HL-60/S4 (cell line): ENCODE results near the gene PRDX2.

Source experiments
- in situ Hi-C: fragments of 300-500 bp; cut with MboI; formaldehyde crosslinking; loops from 2 replicates; pipeline ENCODE4 v1.14.3; 2022; ENCODE audit warnings: low sequenced_read_pairs

Gene PRDX2

GRCh38 chr19:12793290-12794195 lies 8.1 kb downstream of the PRDX2 start:
- in situ Hi-C loops = no loop called here

GRCh38 chr19:12792853-12793289 lies 8.7 kb downstream of the PRDX2 start:
- in situ Hi-C loops = no loop called here

- in situ Hi-C loops = no loop called here
Observed at GRCh38 chr19:12792051-12792852, 9.3 kb downstream of the PRDX2 start.

- in situ Hi-C loops = no loop called here
Observed at GRCh38 chr19:12791345-12792050, 10.1 kb downstream of the PRDX2 start, which contains the start of gene JUNB. Gene JUNB, plus strand, starts transcription at chr19:12791486. Its CDS starts 286 bp downstream, at chr19:12791772.

- in situ Hi-C loops = no loop called here
Observed at GRCh38 chr19:12790628-12791344, 10.8 kb downstream of the PRDX2 start.

GRCh38 chr19:12789904-12790619 lies 11.5 kb downstream of the PRDX2 start:
- in situ Hi-C loops = no loop called here

- in situ Hi-C loops = no loop called here
Observed at GRCh38 chr19:12789098-12789903, 12.3 kb downstream of the PRDX2 start.

- in situ Hi-C loops = no loop called here
Observed at GRCh38 chr19:12788682-12789097, 12.9 kb downstream of the PRDX2 start.

GRCh38 chr19:12788042-12788681 lies 13.4 kb downstream of the PRDX2 start:
- in situ Hi-C loops = no loop called here

- in situ Hi-C loops = no loop called here
Observed at GRCh38 chr19:12787458-12787857, 14.1 kb downstream of the PRDX2 start.

- in situ Hi-C loops = no loop called here
Observed at GRCh38 chr19:12786952-12787351, 14.6 kb downstream of the PRDX2 start.

GRCh38 chr19:12786141-12786870 lies 15.3 kb downstream of the PRDX2 start:
- in situ Hi-C loops = no loop called here

- in situ Hi-C loops = no loop called here
Observed at GRCh38 chr19:12785431-12786031, 16.1 kb downstream of the PRDX2 start.

- in situ Hi-C loops = no loop called here
Observed at GRCh38 chr19:12784871-12785430, 16.6 kb downstream of the PRDX2 start.

- in situ Hi-C loops = no loop called here
Observed at GRCh38 chr19:12784394-12784870, 17.2 kb downstream of the PRDX2 start.

- in situ Hi-C loops = no loop called here
Observed at GRCh38 chr19:12783849-12784393, 17.7 kb downstream of the PRDX2 start.
